GM12864 (cell line): ENCODE measurements around the gene DCP2.
A peak's percentile ranks its signal among the peaks of the same experiment; 100 is the strongest.

Experiments used
- DNase-seq: peaks from one replicate; pipeline ENCODE4 v3.0.0-alpha.2; 2011; ENCODE audit warnings: low read depth
- H3K4me3 ChIP-seq: 2 replicates; pipeline ENCODE4 v1.5.1; 2011; ENCODE audit warnings: mild to moderate bottlenecking, low read depth, low read length, control low read depth
- TF ChIP-seq, protein P1 (sequence below): IDR thresholded peaks from 2 replicates; pipeline ENCODE4 v1.5.1; 2011; ENCODE audit warnings: low read depth, mild to moderate bottlenecking, moderate library complexity, low read length, control low read depth, inconsistent platforms; ENCODE audit errors: missing control alignments

Gene DCP2

DNA sequence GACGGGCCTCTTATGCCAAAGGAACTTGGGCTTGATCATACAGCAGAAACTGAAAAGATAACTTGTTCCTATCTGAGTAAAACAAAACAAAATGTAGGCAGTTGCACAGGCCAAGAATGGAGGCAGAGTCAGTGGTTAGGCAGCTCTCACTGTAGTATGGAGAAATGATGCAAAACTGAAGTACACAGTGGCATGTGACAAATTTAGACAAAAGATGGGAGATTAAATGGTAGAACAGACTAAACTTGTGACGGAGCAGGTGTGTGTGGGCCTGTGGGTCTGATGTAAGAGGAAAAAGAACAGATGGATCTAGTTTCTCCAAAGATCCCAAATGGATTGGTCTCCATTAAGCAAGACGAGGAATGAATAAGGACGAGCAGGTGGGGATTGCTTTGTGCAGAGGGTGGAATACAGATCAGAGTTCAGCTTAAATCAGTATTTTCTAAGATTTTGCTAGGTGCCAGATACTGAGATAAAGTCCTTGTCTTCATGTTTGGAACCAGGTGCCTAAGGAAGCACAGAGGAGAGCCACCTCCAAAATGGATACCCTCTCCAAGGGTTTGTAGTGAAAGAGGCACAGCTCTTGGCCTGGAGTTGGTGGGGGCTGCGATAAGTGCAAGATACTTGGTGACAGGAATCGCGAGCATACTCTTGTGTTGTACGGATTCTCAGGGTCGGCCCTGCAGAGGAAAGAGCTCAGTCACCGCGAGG, 722 bp upstream of the DCP2 start:
- DNase-seq, result no peak
- H3K4me3 ChIP-seq, result peak overlapping the region; percentile 83
- TF ChIP-seq, protein P1, sequence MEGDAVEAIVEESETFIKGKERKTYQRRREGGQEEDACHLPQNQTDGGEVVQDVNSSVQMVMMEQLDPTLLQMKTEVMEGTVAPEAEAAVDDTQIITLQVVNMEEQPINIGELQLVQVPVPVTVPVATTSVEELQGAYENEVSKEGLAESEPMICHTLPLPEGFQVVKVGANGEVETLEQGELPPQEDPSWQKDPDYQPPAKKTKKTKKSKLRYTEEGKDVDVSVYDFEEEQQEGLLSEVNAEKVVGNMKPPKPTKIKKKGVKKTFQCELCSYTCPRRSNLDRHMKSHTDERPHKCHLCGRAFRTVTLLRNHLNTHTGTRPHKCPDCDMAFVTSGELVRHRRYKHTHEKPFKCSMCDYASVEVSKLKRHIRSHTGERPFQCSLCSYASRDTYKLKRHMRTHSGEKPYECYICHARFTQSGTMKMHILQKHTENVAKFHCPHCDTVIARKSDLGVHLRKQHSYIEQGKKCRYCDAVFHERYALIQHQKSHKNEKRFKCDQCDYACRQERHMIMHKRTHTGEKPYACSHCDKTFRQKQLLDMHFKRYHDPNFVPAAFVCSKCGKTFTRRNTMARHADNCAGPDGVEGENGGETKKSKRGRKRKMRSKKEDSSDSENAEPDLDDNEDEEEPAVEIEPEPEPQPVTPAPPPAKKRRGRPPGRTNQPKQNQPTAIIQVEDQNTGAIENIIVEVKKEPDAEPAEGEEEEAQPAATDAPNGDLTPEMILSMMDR, result no peak

DNA sequence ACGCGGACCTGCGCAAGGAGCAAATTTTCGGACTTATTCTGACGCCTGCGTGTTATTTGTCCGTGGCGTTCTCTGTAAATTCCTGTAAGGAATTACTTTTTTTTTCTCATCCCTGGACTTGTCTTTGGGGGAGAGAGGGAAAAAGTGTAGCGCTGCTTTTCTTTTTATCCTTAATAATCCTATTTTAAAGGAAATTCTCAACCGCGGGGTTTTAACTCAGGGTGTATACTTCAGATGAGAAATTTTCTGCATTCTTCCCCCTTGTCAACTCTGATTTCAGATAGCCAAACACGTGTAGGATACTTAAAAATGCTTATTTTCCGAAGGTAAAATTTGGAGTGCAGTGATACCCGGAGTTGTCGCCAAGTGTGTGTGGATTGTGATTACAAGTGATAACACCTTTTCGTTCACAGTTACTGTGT, 853 bp downstream of the DCP2 start:
- TF ChIP-seq, protein P1, result no peak
- DNase-seq, result no peak
- H3K4me3 ChIP-seq, result peak overlapping the region; percentile 83

DNA sequence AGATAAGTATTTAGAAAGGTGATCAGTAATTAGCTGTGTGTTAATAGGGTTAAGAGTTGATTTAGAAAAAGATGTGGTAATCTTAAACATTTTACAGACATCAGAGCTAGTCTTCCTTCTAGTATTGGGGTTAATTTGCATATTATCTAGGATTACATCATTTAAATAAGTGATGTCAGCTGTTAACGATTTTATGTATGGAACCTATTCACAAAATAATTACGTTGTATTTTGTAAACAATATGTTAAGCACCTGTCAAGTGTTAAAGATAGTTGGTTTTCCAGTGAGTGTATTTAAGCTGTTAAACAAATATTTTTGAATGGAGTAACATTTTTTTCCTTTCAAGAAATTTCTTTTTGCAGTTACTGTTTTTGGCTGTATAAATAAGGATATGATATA, 2.2 kb downstream of the DCP2 start:
- H3K4me3 ChIP-seq, result no peak overlapping the region
- TF ChIP-seq, protein P1, result no peak
- DNase-seq, result no peak

DNA sequence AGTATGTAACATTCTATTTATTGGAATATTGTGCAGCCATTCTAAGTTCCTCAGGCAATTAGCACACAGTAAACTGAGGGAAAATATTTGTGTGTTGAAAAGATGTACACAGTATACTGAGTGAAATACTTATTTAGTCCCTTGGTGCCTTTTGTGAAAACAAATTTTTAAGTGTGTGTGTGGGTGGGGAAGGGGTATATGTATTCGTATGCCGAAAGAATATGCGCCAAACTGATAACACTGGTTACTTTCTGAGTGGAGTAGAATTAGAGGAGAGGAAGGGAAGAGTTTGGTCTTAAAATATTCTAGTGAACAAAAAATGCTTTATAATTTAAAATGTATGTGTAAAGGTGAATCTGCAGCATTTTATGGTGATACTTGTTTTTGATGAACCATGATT, 3.1 kb downstream of the DCP2 start:
- no peak for DNase-seq
- TF ChIP-seq, protein P1, result no peak
- no peak overlapping the region for H3K4me3 ChIP-seq

DNA sequence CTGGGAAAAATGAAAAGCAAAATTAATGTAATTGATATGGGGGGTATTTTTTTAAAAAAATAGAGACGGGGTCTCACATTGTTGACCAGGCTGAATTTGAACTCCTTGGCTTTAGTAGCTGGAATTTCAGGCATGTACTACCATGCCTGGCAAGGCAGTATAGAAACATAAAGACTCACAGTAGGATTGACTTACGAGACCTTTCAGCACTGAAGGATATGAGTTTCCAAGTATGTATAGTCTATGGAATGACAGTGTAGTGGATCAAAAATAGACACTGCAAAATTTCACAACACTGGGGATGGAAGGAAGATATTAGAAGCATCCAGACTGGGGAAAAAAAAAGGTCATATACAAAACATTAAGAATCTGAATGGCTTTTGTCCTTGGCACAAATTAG, 6.8 kb downstream of the DCP2 start:
- TF ChIP-seq, protein P1, result no peak
- DNase-seq, result no peak
- H3K4me3 ChIP-seq, result no peak overlapping the region

DNA sequence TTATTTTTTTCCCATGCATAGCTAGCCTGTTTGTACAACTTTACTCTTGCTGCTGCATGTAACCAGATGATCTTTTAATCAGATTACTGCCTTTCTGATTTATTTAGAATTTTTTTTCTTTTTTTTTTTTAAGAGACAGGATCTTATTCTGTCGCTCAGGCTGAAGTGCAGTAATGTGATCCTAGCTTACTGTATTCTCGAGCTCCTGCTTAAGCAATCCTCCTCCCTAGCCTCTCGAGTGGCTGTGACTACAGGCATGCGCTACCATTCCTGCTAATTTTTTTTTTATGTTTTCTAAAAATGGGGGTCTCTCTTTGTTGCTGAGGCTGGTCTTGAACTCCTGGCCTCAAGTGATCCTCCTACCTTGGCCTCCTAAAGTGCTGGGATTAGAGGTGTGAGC, 9.6 kb downstream of the DCP2 start:
- TF ChIP-seq, protein P1, result no peak

More for the DNA sequence above, 9.6 kb downstream of the DCP2 start:
- no peak for DNase-seq
- H3K4me3 ChIP-seq, result no peak overlapping the region
